SK-N-SH treated with all-trans-retinoic acid at 6 μM for 48 hours (cell line): ENCODE data around the gene ZBTB38.

ENCODE experiments used
- ATAC-seq: fragments of 200-7000 bp; cut with Tn5 transposase; 3 replicates; pipeline ENCODE4 v1.9.1; 2020; ENCODE audit warnings: mild to moderate bottlenecking, moderate library complexity
- ARNTL ChIP-seq: fragments of 450-650 bp; formaldehyde crosslinking; IDR thresholded peaks from 2 replicates; pipeline ENCODE4 v1.5.0; 2020; ENCODE audit warnings: low read depth, mild to moderate bottlenecking, moderate library complexity, borderline replicate concordance
- BACH2 ChIP-seq: fragments of 250-450 bp; sonication (Bioruptor Pico); IDR thresholded peaks from 2 replicates; pipeline ENCODE4 v1.9.0; 2021; ENCODE audit warnings: mild to moderate bottlenecking, borderline replicate concordance
- CSDC2 ChIP-seq: fragments of 250-450 bp; sonication (Bioruptor Pico); IDR thresholded peaks from 2 replicates; pipeline ENCODE4 v1.5.0; 2020; ENCODE audit warnings: mild to moderate bottlenecking, moderate library complexity
- CSRNP3 ChIP-seq: fragments of 250-450 bp; sonication (Bioruptor Pico); IDR thresholded peaks from 2 replicates; pipeline ENCODE4 v1.5.1; 2021; ENCODE audit warnings: mild to moderate bottlenecking, moderate library complexity
- ISL1 ChIP-seq: fragments of 250-450 bp; sonication (Bioruptor Pico); IDR thresholded peaks from 2 replicates; pipeline ENCODE4 v2.1.2; 2022; ENCODE audit warnings: mild to moderate bottlenecking, moderate library complexity
- OSR1 ChIP-seq: fragments of 250-450 bp; sonication (Bioruptor Pico); IDR thresholded peaks from 2 replicates; pipeline ENCODE4 v1.8.0; 2022; ENCODE audit warnings: moderate library complexity, mild to moderate bottlenecking, inconsistent platforms
- PATZ1 ChIP-seq: fragments of 250-450 bp; sonication (Bioruptor Pico); IDR thresholded peaks from 2 replicates; pipeline ENCODE4 v1.8.0; 2020; ENCODE audit warnings: mild to moderate bottlenecking, moderate library complexity, borderline replicate concordance
- POU6F1 ChIP-seq: fragments of 250-450 bp; sonication (Bioruptor Pico); IDR thresholded peaks from 2 replicates; pipeline ENCODE4 v1.8.0; 2021; ENCODE audit warnings: low read depth, mild to moderate bottlenecking, moderate library complexity, borderline replicate concordance
- PPARA ChIP-seq: fragments of 250-450 bp; sonication (Bioruptor Pico); IDR thresholded peaks from 2 replicates; pipeline ENCODE4 v1.5.0; 2020; ENCODE audit warnings: mild to moderate bottlenecking, borderline replicate concordance
- RARB ChIP-seq: fragments of 250-450 bp; sonication (Bioruptor Pico); IDR thresholded peaks from 2 replicates; pipeline ENCODE4 v1.8.0; 2021; ENCODE audit warnings: mild to moderate bottlenecking, moderate library complexity
- SNAI2 ChIP-seq: fragments of 250-450 bp; sonication (Bioruptor Pico); IDR thresholded peaks from 2 replicates; pipeline ENCODE4 v1.5.0; 2020; ENCODE audit warnings: mild to moderate bottlenecking, moderate library complexity
- TCF4 ChIP-seq: fragments of 250-450 bp; sonication (Bioruptor Pico); IDR thresholded peaks from 2 replicates; pipeline ENCODE4 v1.8.0; 2021; ENCODE audit warnings: mild to moderate bottlenecking, moderate library complexity, borderline replicate concordance
- TOX ChIP-seq: fragments of 250-450 bp; sonication (Bioruptor Pico); IDR thresholded peaks from 2 replicates; pipeline ENCODE4 v1.8.0; 2021; ENCODE audit warnings: mild to moderate bottlenecking, moderate library complexity, borderline replicate concordance
- TSHZ2 ChIP-seq: fragments of 250-450 bp; sonication (Bioruptor Pico); IDR thresholded peaks from 2 replicates; pipeline ENCODE4 v1.5.0; 2020; ENCODE audit warnings: mild to moderate bottlenecking, moderate library complexity
- ZC3H10 ChIP-seq: fragments of 250-450 bp; sonication (Bioruptor Pico); IDR thresholded peaks from 2 replicates; pipeline ENCODE4 v1.5.1; 2021; ENCODE audit warnings: mild to moderate bottlenecking, moderate library complexity
- ZFP3 ChIP-seq: fragments of 250-450 bp; sonication (Bioruptor Pico); IDR thresholded peaks from 2 replicates; pipeline ENCODE4 v1.5.0; 2020; ENCODE audit warnings: mild to moderate bottlenecking, moderate library complexity
- ZFP30 ChIP-seq: fragments of 450-650 bp; formaldehyde crosslinking; IDR thresholded peaks from 2 replicates; pipeline ENCODE4 v1.5.0; 2022; ENCODE audit warnings: mild to moderate bottlenecking, moderate library complexity
- ZNF70 ChIP-seq: fragments of 450-650 bp; formaldehyde crosslinking; IDR thresholded peaks from 2 replicates; pipeline ENCODE4 v1.5.0; 2020; ENCODE audit warnings: mild to moderate bottlenecking, moderate library complexity
- ZNF8 ChIP-seq: fragments of 450-650 bp; formaldehyde crosslinking; IDR thresholded peaks from 2 replicates; pipeline ENCODE4 v1.5.0; 2020; ENCODE audit warnings: mild to moderate bottlenecking, moderate library complexity

ZBTB38 gene, protein sequence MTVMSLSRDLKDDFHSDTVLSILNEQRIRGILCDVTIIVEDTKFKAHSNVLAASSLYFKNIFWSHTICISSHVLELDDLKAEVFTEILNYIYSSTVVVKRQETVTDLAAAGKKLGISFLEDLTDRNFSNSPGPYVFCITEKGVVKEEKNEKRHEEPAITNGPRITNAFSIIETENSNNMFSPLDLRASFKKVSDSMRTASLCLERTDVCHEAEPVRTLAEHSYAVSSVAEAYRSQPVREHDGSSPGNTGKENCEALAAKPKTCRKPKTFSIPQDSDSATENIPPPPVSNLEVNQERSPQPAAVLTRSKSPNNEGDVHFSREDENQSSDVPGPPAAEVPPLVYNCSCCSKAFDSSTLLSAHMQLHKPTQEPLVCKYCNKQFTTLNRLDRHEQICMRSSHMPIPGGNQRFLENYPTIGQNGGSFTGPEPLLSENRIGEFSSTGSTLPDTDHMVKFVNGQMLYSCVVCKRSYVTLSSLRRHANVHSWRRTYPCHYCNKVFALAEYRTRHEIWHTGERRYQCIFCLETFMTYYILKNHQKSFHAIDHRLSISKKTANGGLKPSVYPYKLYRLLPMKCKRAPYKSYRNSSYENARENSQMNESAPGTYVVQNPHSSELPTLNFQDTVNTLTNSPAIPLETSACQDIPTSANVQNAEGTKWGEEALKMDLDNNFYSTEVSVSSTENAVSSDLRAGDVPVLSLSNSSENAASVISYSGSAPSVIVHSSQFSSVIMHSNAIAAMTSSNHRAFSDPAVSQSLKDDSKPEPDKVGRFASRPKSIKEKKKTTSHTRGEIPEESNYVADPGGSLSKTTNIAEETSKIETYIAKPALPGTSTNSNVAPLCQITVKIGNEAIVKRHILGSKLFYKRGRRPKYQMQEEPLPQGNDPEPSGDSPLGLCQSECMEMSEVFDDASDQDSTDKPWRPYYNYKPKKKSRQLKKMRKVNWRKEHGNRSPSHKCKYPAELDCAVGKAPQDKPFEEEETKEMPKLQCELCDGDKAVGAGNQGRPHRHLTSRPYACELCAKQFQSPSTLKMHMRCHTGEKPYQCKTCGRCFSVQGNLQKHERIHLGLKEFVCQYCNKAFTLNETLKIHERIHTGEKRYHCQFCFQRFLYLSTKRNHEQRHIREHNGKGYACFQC (N-terminal part only)

GRCh38 chr3:141368062-141368924 lies at the start of gene ZBTB38:
Gene ZBTB38 (plus strand): TSS chr3:141368504. CDS start chr3:141442389, 73,885 bp downstream.
- ATAC-seq = peak; percentile 73
- TF ChIP-seq TOX (no peak), CSRNP3 (no peak), ZNF70 (CRISPR knock-in tag) (no peak), BACH2 (no peak), ARNTL (no peak), POU6F1 (no peak; the same call in 1 of the 2 replicates), ZFP30 (CRISPR knock-in tag) (no peak), OSR1 (CRISPR knock-in tag) (no peak), SNAI2 (no peak), ZFP3 (CRISPR knock-in tag) (peak; percentile 50; the same call in 1 of the 2 replicates), ISL1 (CRISPR knock-in tag) (peak; percentile 37; the same call in 1 of the 2 replicates), CSDC2 (CRISPR knock-in tag) (peak; percentile 84; the same call in 1 of the 2 replicates), RARB (CRISPR knock-in tag) (peak; percentile 61; the same call in 1 of the 2 replicates)

DNA sequence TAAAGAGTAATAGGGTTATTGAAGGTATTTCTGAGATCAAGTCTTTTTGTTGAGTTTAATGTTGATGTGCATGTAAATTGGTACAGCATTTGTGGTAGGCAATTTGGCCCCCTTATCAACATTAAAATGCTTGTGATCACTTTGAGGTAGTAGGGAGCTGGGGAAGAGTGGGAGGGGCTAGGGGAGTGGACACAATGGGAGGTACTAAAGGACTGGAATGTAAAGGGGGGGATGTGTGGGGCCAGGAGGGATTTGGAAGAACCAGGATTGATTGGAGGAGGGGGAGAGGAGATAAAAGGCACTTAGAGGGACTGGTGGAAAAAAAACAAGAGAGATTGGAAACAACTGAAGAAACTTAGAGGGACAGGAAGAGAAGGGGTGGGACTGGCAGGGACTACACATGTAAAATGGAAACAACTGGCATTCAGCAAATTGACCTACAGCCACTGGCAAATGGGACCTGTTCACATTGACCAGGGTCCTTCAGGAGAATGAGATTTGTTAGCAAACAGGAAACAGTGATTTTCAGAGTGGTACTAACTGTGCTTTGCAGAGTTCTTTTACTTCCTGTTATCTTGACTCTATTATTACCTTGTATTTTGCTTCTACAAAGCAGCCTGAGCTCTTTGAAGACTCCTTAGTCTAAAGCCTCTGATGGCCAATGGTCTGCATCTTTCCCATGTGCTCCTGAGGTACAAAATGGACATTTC lies 47.8 kb upstream of the ZBTB38 start:
- no peak for ATAC-seq
- TF ChIP-seq ZNF70 (CRISPR knock-in tag) (no peak), TSHZ2 (CRISPR knock-in tag) (no peak), PPARA (CRISPR knock-in tag) (no peak), CSRNP3 (no peak), ARNTL (no peak), ZFP3 (CRISPR knock-in tag) (no peak), RARB (CRISPR knock-in tag) (no peak), TOX (no peak), PATZ1 (CRISPR knock-in tag) (no peak), ZC3H10 (CRISPR knock-in tag) (no peak), ZNF8 (no peak), TCF4 (CRISPR knock-in tag) (no peak), ZFP30 (CRISPR knock-in tag) (no peak), BACH2 (no peak)
